ENCODE results near the gene C1orf74. TPM values are rescaled to one million over a fixed set of nuclear protein-coding genes. Genes with fewer than 3 reads are reported as not detected.
"Not testable (repeated sequence)": the region's sequence is repeated elsewhere in the genome, so short reads cannot be mapped to it uniquely, and the experiment has no call there.

Gene C1orf74
- total RNA-seq, 1 donor from 2014 or later = 1.6 TPM

DNA sequence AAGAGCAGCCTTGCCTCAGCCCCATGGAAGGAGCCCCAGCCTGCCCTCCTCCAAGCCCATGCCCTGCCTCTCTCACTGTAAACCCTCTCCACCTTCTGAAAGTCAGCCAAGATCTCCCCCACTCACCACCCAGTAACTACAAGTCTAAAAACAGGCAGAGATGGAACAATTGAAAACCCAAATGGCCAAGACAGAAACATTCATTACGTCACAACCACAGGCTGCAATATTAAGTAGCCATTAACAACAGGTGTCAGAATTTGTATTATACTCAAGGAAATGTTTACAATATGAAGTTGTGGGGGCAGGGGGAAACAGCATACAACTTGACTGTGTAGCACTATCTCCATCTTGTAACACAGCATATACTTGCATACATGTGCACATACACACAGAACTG lies 19.2 kb upstream of the C1orf74 start:
- TF ChIP-seq CTCF (IDR thresholded peaks at IDR 0.05) = no peak
- Histone ChIP-seq H3K4me3 (no peak overlapping the region), H3K27ac (no peak overlapping the region), H3K36me3 (no peaks in the 10 kb centered on the region), H3K4me1 (peaks cover 11% of the 10 kb centered on the region), H3K27me3 (ENCODE audit: low read depth) (no peaks in the 10 kb centered on the region), H3K9me3 (no peaks in the 10 kb centered on the region)
- intact Hi-C loops (cut with DNase I) = no loop called here
- ATAC-seq = no peak
- DNase-seq = no peak

GRCh38 chr1:209802780-209803152 lies 18.4 kb upstream of the C1orf74 start:
- intact Hi-C loops (cut with DNase I) = no loop called here
- ATAC-seq (no peak), DNase-seq (no peak)
- H3K4me1 ChIP-seq = peaks cover 11% of the 10 kb centered on the region
- no peaks in the 10 kb centered on the region for H3K9me3 ChIP-seq
- H3K4me3 ChIP-seq = no peak overlapping the region
- TF ChIP-seq CTCF (IDR thresholded peaks at IDR 0.05) = no peak
- no peaks in the 10 kb centered on the region for H3K36me3 ChIP-seq
- H3K27ac ChIP-seq = no peak overlapping the region
- H3K27me3 ChIP-seq (ENCODE audit: low read depth) = no peaks in the 10 kb centered on the region

DNA sequence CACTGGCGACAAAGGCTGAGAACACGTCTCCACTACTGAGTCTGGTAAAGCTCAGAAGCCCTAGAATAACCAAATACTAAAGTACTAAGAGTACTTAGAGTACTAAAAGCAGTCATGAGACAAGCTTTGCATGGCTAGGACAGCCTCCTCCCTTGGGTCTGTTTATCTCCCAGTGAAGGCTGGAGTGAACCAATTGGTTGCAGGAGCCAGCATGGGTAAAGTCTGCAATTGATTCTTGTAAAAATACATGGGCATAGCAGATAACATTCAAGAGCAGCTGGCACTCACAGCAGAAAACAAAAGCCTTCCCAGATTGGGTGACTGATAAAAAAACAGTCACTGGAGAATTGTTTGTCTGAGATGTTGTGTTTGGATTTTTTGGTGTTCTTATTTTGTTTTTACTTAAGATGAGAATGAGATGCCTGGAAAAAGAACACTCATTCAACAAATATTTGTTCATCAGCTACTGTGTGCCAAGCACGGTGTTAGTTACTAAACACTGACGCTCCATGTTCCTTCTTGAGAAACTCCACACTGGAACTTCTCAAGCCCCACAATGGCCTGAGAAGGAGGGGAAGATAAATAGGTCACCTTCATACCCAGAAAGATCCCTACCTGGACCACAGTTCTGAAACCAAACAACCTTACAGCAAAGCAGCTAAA lies 17.9 kb upstream of the C1orf74 start:
- Histone ChIP-seq H3K27me3 (ENCODE audit: low read depth) (no peaks in the 10 kb centered on the region), H3K4me3 (no peak overlapping the region), H3K27ac (no peak overlapping the region), H3K9me3 (no peaks in the 10 kb centered on the region), H3K4me1 (peaks cover 11% of the 10 kb centered on the region), H3K36me3 (no peaks in the 10 kb centered on the region)
- ATAC-seq = no peak
- DNase-seq = no peak
- intact Hi-C loops (cut with DNase I) = no loop called here
- no peak for TF ChIP-seq CTCF (IDR thresholded peaks at IDR 0.05)

DNA sequence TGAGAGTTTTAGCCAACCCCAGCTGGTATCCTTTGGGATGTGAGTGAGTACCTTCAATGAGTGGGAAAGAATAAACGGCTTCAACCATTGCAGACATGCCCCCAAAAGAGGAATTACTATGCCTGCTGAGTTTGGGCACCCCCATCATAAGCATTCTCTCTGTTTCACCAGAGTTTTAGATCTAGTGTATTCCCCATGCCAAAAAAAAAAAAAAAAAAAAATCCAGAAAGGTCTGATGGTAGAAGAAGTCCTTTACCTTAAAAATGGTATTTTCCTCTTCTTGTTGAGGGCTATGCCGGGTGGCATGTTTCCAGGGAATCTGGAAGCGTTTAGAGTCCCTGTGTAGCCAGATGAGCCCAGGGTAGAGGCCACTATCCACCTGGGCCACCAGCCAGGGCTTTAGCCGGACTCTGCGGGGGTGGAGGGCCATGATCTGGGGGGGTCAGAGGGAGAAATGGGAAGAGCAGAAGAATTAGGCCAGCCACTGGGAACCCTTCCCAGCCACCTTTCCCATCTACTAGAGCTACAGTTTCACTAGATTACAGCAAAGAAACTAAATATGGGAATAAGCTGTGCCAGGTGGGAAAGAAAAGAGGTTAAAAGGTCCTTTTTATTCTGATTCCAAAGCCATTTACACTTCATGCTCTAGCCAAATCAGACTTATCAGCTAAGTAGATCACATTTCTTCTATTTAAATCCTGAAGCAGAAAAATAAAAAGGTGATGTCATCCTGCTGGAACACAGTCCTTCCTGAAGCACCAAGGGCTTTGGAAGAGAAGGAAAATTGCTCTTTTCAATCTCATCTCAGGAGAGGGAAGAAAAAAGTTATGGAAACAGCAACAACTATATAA lies 16.9 kb upstream of the C1orf74 start:
- no peak overlapping the region for H3K27ac ChIP-seq
- H3K4me1 ChIP-seq = peaks cover 7% of the 10 kb centered on the region
- H3K9me3 ChIP-seq = no peaks in the 10 kb centered on the region
- ATAC-seq (no peak), DNase-seq (no peak)
- intact Hi-C loops (cut with DNase I) = no loop called here
- H3K36me3 ChIP-seq = no peaks in the 10 kb centered on the region
- no peak for TF ChIP-seq CTCF (IDR thresholded peaks at IDR 0.05)
- H3K27me3 ChIP-seq (ENCODE audit: low read depth) = no peaks in the 10 kb centered on the region
- H3K4me3 ChIP-seq = no peak overlapping the region

DNA sequence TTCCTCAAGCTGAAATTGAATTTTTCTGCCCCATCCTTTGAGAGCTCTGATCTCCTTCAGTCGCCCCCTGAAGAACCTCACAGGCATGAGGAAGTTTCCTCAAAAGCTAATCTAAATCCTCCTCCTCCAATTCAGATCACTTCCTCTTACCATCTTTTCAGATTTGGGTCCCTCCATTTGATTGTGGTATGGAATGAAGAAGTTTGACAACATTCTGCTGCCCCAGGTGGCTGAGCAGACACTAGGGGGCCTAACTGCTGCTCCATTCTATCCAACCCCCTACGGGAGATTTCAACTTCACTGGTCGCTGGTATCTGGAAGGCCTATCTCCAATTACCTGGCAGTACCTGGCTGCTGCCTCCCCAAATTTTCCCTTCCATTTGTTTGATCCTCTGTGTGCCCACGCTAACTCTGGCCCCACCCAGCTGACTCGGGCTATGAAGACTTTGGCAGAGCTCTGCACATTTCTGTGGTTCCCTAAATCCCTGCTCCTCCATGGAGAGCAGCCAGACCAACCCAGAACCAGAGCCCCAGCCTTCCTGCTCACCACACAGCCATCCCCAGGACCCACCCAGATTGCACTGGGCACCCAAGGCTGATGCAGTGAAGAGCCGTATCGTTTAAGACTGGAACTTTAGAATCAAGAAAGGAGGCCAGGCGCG lies 13.8 kb upstream of the C1orf74 start:
- Histone ChIP-seq H3K4me3 (no peak overlapping the region), H3K27ac (no peak overlapping the region), H3K9me3 (no peaks in the 10 kb centered on the region), H3K36me3 (peaks cover 10% of the 10 kb centered on the region), H3K4me1 (no peaks in the 10 kb centered on the region), H3K27me3 (ENCODE audit: low read depth) (no peaks in the 10 kb centered on the region)
- ATAC-seq (no peak), DNase-seq (no peak)
- no peak for TF ChIP-seq CTCF (IDR thresholded peaks at IDR 0.05)
- intact Hi-C loops (cut with DNase I) = no loop called here

DNA sequence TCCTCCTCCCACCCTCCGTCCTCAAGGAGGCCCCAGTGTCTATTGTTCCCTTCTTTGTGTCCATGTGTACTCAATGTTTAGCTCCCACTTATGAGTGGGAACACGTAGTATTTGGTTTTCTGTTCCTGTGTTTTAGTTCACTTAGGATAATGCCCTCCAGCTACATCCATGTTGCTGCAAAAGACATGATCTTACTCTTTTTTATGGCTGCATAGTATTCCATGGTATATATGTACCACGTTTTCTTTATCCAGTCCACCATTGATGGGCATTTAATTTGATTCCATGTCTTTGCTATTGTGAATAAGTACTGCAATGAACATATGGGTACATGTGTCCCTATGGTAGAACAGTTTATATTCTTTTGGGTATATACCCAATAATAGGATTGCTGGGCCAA lies 9.4 kb upstream of the C1orf74 start:
- H3K36me3 ChIP-seq = peaks cover 26% of the 10 kb centered on the region

More for the DNA sequence above, 9.4 kb upstream of the C1orf74 start:
- DNase-seq; ATAC-seq; H3K9me3 ChIP-seq; H3K27ac ChIP-seq; H3K27me3 ChIP-seq (ENCODE audit: low read depth); intact Hi-C loops (cut with DNase I); H3K4me3 ChIP-seq; H3K4me1 ChIP-seq: not testable (repeated sequence)
